H9 (cell line): ENCODE results near the gene WT1. TPM values are rescaled to one million over a fixed set of nuclear protein-coding genes. Genes with fewer than 3 reads are reported as not detected.
"Not testable (repeated sequence)": the region's sequence is repeated elsewhere in the genome, so short reads cannot be mapped to it uniquely, and the experiment has no call there.

Source experiments
- DNase-seq: peaks from one replicate; pipeline ENCODE4 v3.0.0-alpha.2; 2017
- H2AFZ ChIP-seq: one replicate; pipeline ENCODE4 v1.6.1; 2013; ENCODE audit warnings: mild to moderate bottlenecking, low read length, control low read depth, moderate library complexity
- H2AK5ac ChIP-seq: 2 replicates; pipeline ENCODE4 v1.6.1; 2013; ENCODE audit warnings: low read length, control low read depth, mixed read lengths; ENCODE audit not compliant: insufficient read length
- H2BK120ac ChIP-seq: one replicate; pipeline ENCODE4 v1.6.1; 2013; ENCODE audit warnings: low read depth, mild to moderate bottlenecking, low read length, control low read depth, inconsistent platforms; ENCODE audit not compliant: poor library complexity, severe bottlenecking
- H2BK12ac ChIP-seq: 2 replicates; pipeline ENCODE4 v1.6.1; 2013; ENCODE audit warnings: low read length, control low read depth, mixed read lengths, low read depth; ENCODE audit not compliant: insufficient read length
- H2BK15ac ChIP-seq: 2 replicates; pipeline ENCODE4 v1.6.1; 2013; ENCODE audit warnings: low read depth, low read length, control low read depth
- H2BK20ac ChIP-seq: one replicate; pipeline ENCODE4 v1.6.1; 2013; ENCODE audit warnings: low read depth, mild to moderate bottlenecking, low read length, control low read depth, inconsistent platforms; ENCODE audit not compliant: poor library complexity, severe bottlenecking
- H2BK5ac ChIP-seq: 2 replicates; pipeline ENCODE4 v1.6.1; 2013; ENCODE audit warnings: low read length, control low read depth, mixed read lengths; ENCODE audit not compliant: insufficient read length
- H3K14ac ChIP-seq: 2 replicates; pipeline ENCODE4 v1.6.1; 2013; ENCODE audit warnings: low read length, control low read depth; ENCODE audit not compliant: insufficient read depth
- H3K18ac ChIP-seq: 2 replicates; pipeline ENCODE4 v1.6.1; 2013; ENCODE audit warnings: low read depth, mild to moderate bottlenecking, mixed read lengths, low read length, control low read depth; ENCODE audit not compliant: insufficient read length
- H3K23ac ChIP-seq: 2 replicates; pipeline ENCODE4 v1.6.1; 2013; ENCODE audit warnings: low read length, control low read depth, mixed read lengths, low read depth; ENCODE audit not compliant: insufficient read length
- H3K23me2 ChIP-seq: 2 replicates; pipeline ENCODE4 v1.6.1; 2013; ENCODE audit warnings: low read depth, mild to moderate bottlenecking, mixed read lengths, low read length, control low read depth; ENCODE audit not compliant: insufficient read length, poor library complexity, severe bottlenecking
- H3K27ac ChIP-seq: 2 replicates; pipeline ENCODE4 v1.5.1; 2013; ENCODE audit warnings: low read length, control low read depth, mixed read lengths, low read depth; ENCODE audit not compliant: insufficient read length
- H3K27me3 ChIP-seq: 2 replicates; pipeline ENCODE4 v1.6.1; 2013; ENCODE audit warnings: low read length, control low read depth, inconsistent platforms; ENCODE audit not compliant: insufficient read depth
- H3K4ac ChIP-seq: 2 replicates; pipeline ENCODE4 v1.6.1; 2013; ENCODE audit warnings: low read depth, mild to moderate bottlenecking, control low read depth, inconsistent platforms, low read length, moderate library complexity
- H3K4me1 ChIP-seq: 2 replicates; pipeline ENCODE4 v1.6.1; 2013; ENCODE audit warnings: low read length, control low read depth, inconsistent platforms; ENCODE audit not compliant: insufficient read depth
- H3K4me2 ChIP-seq: 2 replicates; pipeline ENCODE4 v1.6.1; 2013; ENCODE audit warnings: low read length, control low read depth, mixed read lengths; ENCODE audit not compliant: insufficient read length, insufficient read depth
- H3K56ac ChIP-seq: 2 replicates; pipeline ENCODE4 v1.6.1; 2013; ENCODE audit warnings: low read depth, mild to moderate bottlenecking, mixed read lengths, low read length, control low read depth; ENCODE audit not compliant: insufficient read length
- H3K79me1 ChIP-seq: 2 replicates; pipeline ENCODE4 v1.6.1; 2013; ENCODE audit warnings: low read depth, mild to moderate bottlenecking, moderate library complexity, low read length, control low read depth, inconsistent platforms; ENCODE audit not compliant: insufficient read depth, poor library complexity, severe bottlenecking
- H3K79me2 ChIP-seq: 2 replicates; pipeline ENCODE4 v1.6.1; 2013; ENCODE audit warnings: low read length, control low read depth, inconsistent platforms; ENCODE audit not compliant: insufficient read depth
- H3K9ac ChIP-seq: 2 replicates; pipeline ENCODE4 v1.6.1; 2013; ENCODE audit warnings: low read length, control low read depth, mixed read lengths; ENCODE audit not compliant: insufficient read length; ENCODE audit errors: extremely low read depth
- H3K9me3 ChIP-seq: one replicate; pipeline ENCODE4 v1.6.1; 2013; ENCODE audit warnings: low read depth, low read length, inconsistent platforms; ENCODE audit not compliant: control insufficient read depth
- H3T11ph ChIP-seq: one replicate; pipeline ENCODE4 v1.6.1; 2013; ENCODE audit warnings: mild to moderate bottlenecking, low read length, control low read depth, inconsistent platforms
- H4K20me1 ChIP-seq: one replicate; pipeline ENCODE4 v1.6.1; 2013; ENCODE audit not compliant: control insufficient read depth, insufficient read length, insufficient read depth
- H4K5ac ChIP-seq: 2 replicates; pipeline ENCODE4 v1.6.1; 2013; ENCODE audit warnings: low read depth, mild to moderate bottlenecking, mixed read lengths, low read length, control low read depth; ENCODE audit not compliant: insufficient read length
- H4K8ac ChIP-seq: replicated peaks from 2 replicates; pipeline ENCODE4 v1.6.1; 2013; ENCODE audit warnings: low read length, control low read depth, mixed read lengths, low read depth; ENCODE audit not compliant: insufficient read length
- H4K91ac ChIP-seq: 2 replicates; pipeline ENCODE4 v1.6.1; 2013; ENCODE audit warnings: low read depth, mild to moderate bottlenecking, moderate library complexity, mixed read lengths, low read length, control low read depth; ENCODE audit not compliant: insufficient read length
- H3K27ac Mint-ChIP-seq, 3 experiments: 2 replicates in 2 of 3; 3 replicates in 1 of 3; pipeline ENCODE4 v1.8.0; 2020 to 2021; ENCODE audit warnings: mixed read lengths in 3 of 3, mild to moderate bottlenecking in 1 of 3, moderate library complexity in 1 of 3
- H3K27me3 Mint-ChIP-seq: 2 replicates; pipeline ENCODE4 v1.8.0; 2021; ENCODE audit warnings: low read depth, mild to moderate bottlenecking, moderate library complexity, mixed read lengths
- H3K36me3 Mint-ChIP-seq, 3 experiments: 2 replicates in 2 of 3; 3 replicates in 1 of 3; pipeline ENCODE4 v1.8.0; 2020 to 2021; ENCODE audit warnings: low read depth in 3 of 3, mixed read lengths in 3 of 3; ENCODE audit not compliant: insufficient read depth in 1 of 3
- H3K4me1 Mint-ChIP-seq, 2 experiments: 2 replicates each; pipeline ENCODE4 v1.8.0; 2020; ENCODE audit warnings: mixed read lengths in 2 of 2
- H3K4me3 Mint-ChIP-seq, 2 experiments: 2 replicates in 1 of 2; 3 replicates in 1 of 2; pipeline ENCODE4 v1.8.0; 2020 to 2021; ENCODE audit warnings: mild to moderate bottlenecking in 2 of 2, mixed read lengths in 2 of 2, moderate library complexity in 1 of 2
- H3K9me3 Mint-ChIP-seq, 2 experiments: 2 replicates in 1 of 2; 3 replicates in 1 of 2; pipeline ENCODE4 v1.8.0; 2020; ENCODE audit warnings: mild to moderate bottlenecking in 2 of 2, mixed read lengths in 2 of 2, moderate library complexity in 1 of 2
- CTCF ChIP-seq: fragments of 200-600 bp; sonication (generic); conservative IDR thresholded peaks from 3 replicates; pipeline ENCODE4 v1.8.0; 2021; ENCODE audit warnings: antibody characterized with exemption, mild to moderate bottlenecking
- WGBS: extraction: QIAGEN DNeasy Blood & Tissue Kit; methylation state at CpG from one replicate; pipeline ENCODE4 v1.1.7; 2013; ENCODE audit warnings: missing lambda C conversion rate, low lambda C conversion rate, mixed read lengths; ENCODE audit not compliant: insufficient read length; ENCODE audit errors: extremely low coverage; 5-methylcytosine and 5-hydroxymethylcytosine counted together
- total RNA-seq: library from RNA; stranded (reverse); gene quantifications from 2 replicates; pipeline ENCODE4 v1.2.1, GENCODE V29; 2021

Gene WT1
- total RNA-seq, 1 experiment from 2014 or later, result 0.20 TPM

- H4K8ac ChIP-seq, result no peak overlapping the region
- no peak overlapping the region for H2BK12ac ChIP-seq
- no peak overlapping the region for H3K4me2 ChIP-seq
- no peaks in the 10 kb centered on the region for H3K23me2 ChIP-seq
- no peak overlapping the region for H3K14ac ChIP-seq
- no peak overlapping the region for H2AK5ac ChIP-seq
- H3K27me3 ChIP-seq, result no peaks in the 10 kb centered on the region
- no peak overlapping the region for H3K23ac ChIP-seq
- Mint-ChIP-seq H3K36me3 (peaks cover 4 to 7% (median 5%) of the 10 kb centered on the region in 3 experiments; a peak in 6 of 7 replicates), H3K9me3 (peaks cover 18 to 29% of the 10 kb centered on the region in 2 experiments), H3K27me3 (peaks cover 15% of the 10 kb centered on the region), H3K4me1 (0 out of 4 replicates have a peak, but pooled peaks cover 0 to 3% of the 10 kb centered on the region in 2 experiments), H3K4me3 (no peak overlapping the region), H3K27ac (no peak overlapping the region)
- H3K9ac ChIP-seq, result no peak overlapping the region
- no peak overlapping the region for H3K27ac ChIP-seq
- H2AFZ ChIP-seq, result no peak overlapping the region
- H2BK5ac ChIP-seq, result no peak overlapping the region
- H3K79me2 ChIP-seq, result no peaks in the 10 kb centered on the region
- no peak overlapping the region for H2BK120ac ChIP-seq
- H2BK15ac ChIP-seq, result no peak overlapping the region
- no peak overlapping the region for H3K18ac ChIP-seq
- TF ChIP-seq CTCF, result peak; percentile 84
- no peaks in the 10 kb centered on the region for H3K9me3 ChIP-seq
- H3K4ac ChIP-seq, result no peak overlapping the region
- DNase-seq, result peak; percentile 83
- H4K5ac ChIP-seq, result no peak overlapping the region
- no peaks in the 10 kb centered on the region for H3K4me1 ChIP-seq
- H3K56ac ChIP-seq, result no peak overlapping the region
- no peak overlapping the region for H4K91ac ChIP-seq
- WGBS, result no CpG with 5 or more reads among the region's 13 CpGs
- H3T11ph ChIP-seq, result no peak overlapping the region
- no peak overlapping the region for H2BK20ac ChIP-seq
- H4K20me1 ChIP-seq, result no peaks in the 10 kb centered on the region
- H3K79me1 ChIP-seq, result no peaks in the 10 kb centered on the region
Measured at GRCh38 chr11:32374261-32374711, 61.1 kb downstream of the WT1 start.

- H4K20me1 ChIP-seq, H2BK120ac ChIP-seq, H3K27me3 Mint-ChIP-seq: not testable (repeated sequence)
Measured at GRCh38 chr11:32369987-32370386, 65.4 kb downstream of the WT1 start.

More at GRCh38 chr11:32369987-32370386, 65.4 kb downstream of the WT1 start:
- H3K79me1 ChIP-seq, H3K36me3 Mint-ChIP-seq, H2AK5ac ChIP-seq, H3K23me2 ChIP-seq, H2BK20ac ChIP-seq, H4K8ac ChIP-seq, H3K4me1 Mint-ChIP-seq, H3K14ac ChIP-seq, H3T11ph ChIP-seq, H2BK5ac ChIP-seq, H4K5ac ChIP-seq, DNase-seq, H3K56ac ChIP-seq, H3K9me3 ChIP-seq, H3K27ac Mint-ChIP-seq, H3K18ac ChIP-seq, H3K27me3 ChIP-seq, H3K79me2 ChIP-seq, H3K9ac ChIP-seq, H3K4me1 ChIP-seq, H3K23ac ChIP-seq, H3K4me2 ChIP-seq, H2BK15ac ChIP-seq, H3K4ac ChIP-seq, H2AFZ ChIP-seq, H4K91ac ChIP-seq, H2BK12ac ChIP-seq, H3K27ac ChIP-seq, H3K4me3 Mint-ChIP-seq: not testable (repeated sequence)
- peaks cover 45 to 50% of the 10 kb centered on the region in 2 experiments for H3K9me3 Mint-ChIP-seq
